Measurements from ENCODE around the gene TBC1D25.

Gene TBC1D25, protein sequence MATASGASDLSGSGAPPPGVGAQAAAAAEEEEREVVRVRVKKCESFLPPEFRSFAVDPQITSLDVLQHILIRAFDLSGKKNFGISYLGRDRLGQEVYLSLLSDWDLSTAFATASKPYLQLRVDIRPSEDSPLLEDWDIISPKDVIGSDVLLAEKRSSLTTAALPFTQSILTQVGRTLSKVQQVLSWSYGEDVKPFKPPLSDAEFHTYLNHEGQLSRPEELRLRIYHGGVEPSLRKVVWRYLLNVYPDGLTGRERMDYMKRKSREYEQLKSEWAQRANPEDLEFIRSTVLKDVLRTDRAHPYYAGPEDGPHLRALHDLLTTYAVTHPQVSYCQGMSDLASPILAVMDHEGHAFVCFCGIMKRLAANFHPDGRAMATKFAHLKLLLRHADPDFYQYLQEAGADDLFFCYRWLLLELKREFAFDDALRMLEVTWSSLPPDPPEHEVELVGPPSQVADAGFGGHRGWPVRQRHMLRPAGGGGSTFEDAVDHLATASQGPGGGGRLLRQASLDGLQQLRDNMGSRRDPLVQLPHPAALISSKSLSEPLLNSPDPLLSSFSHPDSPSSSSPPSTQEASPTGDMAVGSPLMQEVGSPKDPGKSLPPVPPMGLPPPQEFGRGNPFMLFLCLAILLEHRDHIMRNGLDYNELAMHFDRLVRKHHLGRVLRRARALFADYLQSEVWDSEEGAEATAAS

DNA sequence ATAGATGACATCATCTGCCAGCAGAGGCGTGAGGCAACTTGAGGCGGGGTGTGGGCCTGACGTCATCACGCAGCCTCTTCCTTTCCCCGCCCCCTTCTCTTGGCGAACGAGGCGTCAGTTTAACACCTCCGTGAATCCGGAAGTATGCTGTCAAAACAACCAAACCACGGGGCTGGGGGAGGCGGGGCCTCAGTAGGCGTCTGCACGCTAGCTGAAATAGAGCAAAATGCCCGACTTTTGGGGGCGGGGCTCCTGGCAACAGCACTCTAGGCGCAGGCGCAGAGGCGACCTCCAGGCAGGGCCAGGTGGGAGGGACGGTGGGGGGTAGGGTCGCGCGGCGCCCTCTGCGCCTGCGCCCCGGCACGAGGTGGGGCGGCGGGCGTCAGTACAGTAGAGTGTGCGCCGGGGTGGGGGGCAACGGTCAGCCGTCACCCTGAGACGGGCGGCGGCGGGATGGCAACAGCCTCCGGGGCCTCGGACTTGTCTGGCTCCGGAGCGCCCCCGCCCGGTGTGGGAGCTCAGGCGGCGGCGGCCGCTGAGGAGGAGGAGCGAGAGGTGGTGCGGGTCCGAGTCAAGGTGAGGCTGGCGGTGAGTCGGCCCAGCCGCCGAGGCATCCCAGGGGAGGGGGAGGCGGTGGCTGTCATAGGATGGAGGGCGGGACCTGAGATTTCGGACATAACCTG, at the start of gene TBC1D25:
Gene TBC1D25 (plus strand): TSS at position 370 of the 683 bp plus-strand sequence. CDS start 84 bp downstream, at position 454.
- peak; percentile 98 for DNase-seq

DNA sequence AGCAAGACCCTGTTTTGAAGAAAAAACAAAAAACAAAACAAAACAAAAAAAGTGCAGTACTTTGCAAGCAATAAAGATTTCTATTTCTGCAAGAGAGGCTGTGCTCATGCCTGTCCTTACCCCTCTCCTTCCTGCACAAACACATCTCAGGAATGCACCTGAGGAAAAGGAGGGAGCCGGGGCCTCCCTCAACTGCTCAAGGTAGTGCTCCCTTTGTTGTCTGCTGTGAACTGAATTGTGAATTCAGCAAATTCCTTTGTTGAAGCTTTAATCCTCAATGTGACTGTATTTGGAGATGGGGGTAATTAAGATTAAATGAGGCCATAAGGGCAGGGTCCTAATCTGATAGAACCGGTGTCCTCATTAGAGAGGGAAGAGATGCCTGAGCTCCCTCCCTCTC, 49.6 kb upstream of the TBC1D25 start:
- no peak for DNase-seq

DNA sequence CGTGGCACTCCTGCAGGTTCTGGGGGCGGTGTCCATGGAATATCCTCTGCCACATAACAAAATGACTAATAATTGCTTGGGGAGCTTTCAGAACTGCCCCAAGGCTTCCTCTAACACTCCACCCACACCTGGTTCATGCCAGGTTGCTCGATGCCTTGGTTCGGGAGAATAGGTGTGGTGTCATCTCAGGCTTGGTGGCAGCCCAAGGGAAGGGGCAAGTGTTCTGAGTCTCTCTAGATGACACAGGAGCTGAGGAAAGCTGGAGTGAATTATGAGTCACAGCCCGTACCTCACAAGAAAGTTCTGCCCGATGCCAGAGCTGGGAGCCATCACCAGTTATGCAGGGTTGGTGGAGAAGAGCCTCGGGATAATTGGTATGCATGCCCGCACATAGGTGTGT, 48.9 kb upstream of the TBC1D25 start:
- DNase-seq: no peak

DNA sequence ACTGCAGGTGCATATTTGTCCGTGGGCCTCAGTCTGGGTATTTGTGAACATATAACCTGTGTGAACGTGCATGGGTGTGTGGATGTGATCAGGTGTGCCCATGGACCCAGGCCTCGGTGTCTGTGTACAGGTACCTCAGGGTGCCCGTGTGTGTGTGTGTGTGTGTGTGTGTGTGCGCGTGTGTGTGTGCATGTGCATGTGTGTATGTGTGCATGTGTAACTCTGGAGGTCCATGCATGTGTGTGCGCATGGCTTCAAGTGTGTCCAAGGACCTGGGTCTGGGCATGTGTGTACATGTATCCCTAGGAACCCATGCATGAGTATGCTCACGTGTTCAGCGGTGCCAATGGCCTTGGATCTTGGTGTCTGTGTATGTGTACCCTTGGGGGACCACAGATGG, 47.7 kb upstream of the TBC1D25 start:
- DNase-seq: no peak

DNA sequence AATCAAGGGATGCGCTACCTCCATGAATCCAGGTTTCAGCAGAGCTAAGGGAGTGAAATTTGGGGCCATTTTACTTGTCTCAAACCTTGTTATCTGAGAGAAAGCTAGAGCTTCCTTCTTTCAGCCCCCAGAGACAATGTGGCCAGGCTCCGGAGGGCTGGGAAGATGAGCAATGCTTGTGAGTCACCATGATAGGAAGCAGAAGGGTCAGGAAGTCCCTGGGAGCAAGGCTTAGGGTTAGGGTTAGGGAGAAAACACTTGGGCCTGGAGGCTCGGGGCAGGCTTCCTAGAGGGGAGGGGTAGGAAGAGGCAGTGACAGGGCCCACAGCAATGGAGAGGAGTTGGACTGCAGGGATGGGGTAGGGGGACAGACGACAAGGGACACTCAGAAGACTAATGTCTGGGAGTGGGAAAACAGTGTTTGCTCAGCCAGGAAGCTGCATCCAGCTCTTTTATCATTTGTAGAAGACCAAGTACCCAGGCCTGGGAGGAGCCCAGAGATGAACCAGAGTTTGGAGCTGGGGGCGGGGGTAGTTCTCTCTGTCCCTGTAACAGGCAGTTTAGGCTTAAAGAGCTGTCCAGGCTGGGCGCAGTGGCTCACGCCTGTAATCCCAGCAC, 47.1 kb upstream of the TBC1D25 start:
- DNase-seq: peak; percentile 35

DNA sequence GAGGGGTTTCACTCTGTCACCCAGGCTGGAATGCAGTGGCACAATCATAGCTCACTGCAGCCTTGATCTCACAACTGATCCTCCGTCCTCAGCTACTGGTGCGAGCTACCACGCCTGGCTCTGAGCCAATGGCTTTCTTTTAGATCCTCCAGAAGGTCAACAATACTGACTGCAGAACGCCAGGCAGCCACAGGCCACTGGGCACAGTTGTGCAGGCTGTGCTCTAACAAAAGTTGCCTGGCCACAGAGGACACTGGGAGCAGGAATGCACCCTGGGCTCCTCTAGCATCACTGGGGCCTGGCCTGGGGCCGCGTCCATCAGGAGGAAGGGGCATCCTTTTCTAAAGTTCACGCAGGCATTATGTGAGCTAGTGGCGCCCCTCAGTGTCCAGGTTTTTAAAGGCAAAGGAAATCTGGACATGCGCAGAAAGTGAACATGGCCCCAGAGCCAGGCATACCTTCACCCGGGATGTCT, 45.6 kb upstream of the TBC1D25 start:
- DNase-seq: peak; percentile 35

DNA sequence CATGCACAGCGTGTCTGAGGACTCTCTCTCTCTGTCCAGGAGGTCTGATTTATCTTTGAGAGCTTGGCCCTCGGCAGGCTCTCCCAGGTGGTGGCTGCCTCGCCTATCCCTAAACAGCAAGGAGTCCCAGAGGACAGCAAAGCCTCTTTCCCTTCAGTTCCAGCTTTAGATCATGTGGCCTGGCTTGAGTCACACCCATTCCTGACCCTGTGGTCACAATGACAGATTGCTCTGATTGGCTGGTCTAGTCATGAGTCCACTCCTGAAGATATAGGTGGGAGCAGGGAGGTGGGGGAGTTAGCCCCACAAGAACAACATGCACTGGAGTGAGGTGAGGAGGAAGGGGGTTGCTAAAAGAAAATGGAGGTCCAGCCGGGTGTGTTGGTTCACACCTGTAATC, 42.9 kb upstream of the TBC1D25 start:
- DNase-seq: no peak

DNA sequence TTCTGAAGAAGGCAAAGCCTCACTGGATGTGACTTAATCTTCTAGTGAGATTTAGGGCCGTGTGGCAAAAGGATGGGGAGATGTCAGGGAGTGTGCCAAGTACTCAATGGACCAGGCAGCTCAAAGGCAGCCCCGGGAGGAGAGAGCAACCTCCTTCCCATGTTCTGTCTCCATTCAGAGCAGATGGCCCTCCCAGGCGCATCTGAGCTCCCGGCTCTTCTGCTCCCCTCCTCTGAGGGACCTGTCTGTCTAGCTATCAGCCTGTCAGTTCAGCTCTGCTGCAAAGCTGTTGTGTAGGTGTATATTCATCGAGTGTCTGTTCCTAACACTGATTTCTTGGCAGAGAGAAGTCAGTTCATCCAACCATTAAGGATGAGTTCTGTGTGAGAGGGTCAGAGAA, 41.6 kb upstream of the TBC1D25 start:
- DNase-seq: no peak

DNA sequence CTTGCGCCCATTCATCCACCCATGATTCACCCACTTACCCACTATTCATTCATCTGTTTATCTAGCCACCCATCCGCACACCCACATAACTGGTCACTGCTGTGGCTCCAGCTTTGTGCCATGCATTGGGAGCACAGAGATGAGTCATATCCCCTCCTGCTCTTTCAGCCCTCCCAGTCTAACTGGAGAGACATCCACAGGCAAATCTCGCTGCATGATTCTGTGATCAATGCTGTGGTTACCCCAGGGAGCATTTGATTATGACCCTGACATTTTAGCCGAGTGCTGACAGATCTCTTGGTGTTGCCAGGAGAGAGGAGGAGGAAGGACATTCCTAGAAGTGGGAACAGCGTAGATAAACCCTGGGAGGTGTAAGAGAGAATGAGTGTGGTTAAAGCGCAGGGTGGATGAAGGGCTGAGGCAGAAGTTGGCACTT, 41.1 kb upstream of the TBC1D25 start:
- no peak for DNase-seq

DNA sequence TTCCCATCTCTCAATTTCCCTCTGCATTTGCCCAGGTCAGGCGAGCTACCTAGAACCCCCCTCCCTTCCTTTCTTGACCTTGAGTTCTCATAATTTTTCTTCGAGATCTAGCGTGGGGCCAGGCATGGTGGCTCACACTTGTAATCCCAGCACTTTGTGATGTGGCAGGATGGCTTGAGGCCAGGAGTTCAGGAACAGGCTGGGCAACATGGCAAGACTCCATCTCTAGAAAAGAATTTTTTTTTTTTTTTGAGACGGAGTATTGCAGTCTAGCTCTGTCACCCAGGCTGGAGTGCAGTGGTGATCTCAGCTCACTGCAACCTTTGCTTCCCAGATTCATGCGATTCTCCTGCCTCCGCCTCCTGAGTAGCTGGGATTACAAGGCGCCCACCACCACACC, 35.3 kb upstream of the TBC1D25 start:
- DNase-seq: no peak

DNA sequence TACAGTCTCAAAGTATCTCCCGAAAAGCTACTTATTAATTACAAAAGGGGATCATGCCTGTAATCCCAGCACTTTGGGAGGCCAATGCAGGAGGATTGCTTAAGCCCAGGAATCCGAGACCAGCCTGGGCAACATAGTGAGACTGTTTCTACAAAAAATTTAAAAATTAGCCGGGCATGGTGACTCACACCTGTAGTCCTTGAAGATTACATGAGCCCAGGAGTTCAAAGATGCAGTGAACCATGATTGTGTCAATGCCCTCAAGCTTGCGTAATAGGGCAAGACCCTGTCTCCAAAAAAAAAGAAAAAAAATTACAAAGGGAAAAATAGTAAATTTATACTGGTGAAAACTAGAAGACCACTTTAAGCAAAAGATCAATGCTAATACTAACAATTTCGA, 34.0 kb upstream of the TBC1D25 start:
- no peak for DNase-seq

DNA sequence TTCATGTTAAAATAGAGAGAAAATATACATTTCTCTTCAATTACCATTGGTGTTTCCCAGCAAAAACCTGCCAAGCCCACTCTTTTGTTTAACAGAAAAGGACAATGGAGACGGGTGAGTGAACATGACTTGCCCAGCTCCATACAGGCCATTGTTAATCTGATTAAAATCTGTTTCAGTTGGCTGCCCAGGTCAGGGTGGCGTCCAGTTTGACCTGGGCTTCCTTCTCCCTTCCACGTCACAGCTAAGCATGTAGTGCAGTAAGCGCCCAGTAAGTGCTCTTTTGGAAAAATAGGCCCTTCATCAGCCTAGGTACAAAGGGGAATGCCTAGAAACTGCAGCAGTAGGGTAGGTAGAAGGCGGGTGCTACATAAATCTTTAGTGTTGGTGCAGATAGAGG, 32.3 kb upstream of the TBC1D25 start:
- no peak for DNase-seq

DNA sequence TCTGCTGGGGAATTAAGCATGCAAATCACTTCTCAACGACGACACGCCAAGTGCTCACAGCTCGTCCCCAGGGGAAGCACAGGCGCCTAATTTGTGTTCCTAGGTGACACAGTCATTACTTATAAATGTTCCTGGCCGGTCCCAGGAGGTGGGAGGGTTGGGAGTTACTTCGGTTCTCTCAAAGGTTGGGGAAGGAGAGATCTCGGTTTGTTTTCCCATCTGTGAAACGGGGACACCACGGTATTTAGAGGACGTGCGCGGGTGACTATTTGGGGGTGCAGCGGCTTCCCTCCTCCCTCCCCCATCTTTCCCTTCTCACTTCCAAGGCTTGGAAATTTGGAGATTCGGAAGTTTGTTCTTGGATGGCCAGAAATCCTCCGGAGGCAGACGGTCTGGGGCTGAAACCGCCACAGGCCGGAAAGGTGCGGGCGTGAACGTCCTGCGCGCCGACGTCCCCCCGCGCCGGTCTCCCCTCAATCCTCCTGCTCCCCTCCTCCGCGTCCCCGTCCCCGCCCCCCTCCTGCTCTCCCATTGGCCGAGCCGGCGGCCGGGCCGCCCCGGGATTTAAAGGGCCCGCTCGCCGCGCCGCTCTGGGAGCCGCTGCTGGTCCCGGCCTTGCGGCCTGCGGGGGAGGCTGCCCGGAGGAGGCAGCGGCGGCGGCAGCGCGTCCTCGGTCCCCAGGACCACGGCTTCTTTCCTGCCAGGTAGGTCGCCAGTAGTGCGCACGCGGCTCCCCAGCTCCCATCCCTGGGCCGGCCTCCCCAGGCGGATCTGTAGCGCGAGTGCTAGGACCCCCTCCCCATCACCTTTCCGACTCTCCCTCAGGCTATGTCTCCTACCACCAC, 30.9 kb upstream of the TBC1D25 start, which contains the start of gene PORCN:
Gene PORCN (plus strand): TSS at position 593 of the 845 bp plus-strand sequence. CDS start 829 bp downstream, outside the sequence.
- peak; percentile 73 for DNase-seq

DNA sequence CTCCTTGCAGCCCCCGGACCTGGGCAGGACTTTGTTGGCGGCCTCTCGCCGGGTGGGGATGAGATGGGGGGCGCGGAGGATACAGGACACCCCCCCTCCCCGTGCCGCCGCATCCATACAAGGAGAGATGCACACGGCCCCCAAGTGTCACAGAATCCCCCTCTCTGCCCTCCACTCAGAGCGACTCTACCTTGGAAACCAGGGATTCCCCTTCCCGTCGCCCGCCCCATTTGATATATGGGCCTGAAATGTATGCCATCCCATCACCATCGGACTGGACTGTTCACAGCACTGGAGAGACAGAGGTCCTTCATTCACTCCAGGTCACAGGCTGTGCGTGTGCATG, 30.3 kb upstream of the TBC1D25 start:
- DNase-seq: no peak

DNA sequence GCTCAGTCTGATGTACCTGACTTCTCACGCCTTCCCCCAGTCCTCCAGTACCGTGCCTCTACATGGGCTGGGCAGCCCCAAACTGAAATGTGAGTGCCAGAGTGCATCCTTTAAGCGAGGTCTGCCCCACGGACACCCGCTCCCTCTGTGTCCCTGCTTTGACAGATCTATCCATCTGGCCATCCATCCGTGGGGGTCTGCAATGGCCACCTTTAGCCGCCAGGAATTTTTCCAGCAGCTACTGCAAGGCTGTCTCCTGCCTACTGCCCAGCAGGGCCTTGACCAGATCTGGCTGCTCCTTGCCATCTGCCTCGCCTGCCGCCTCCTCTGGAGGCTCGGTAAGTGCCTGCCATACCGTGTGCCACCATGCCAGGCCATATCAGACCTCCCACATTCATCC, 29.9 kb upstream of the TBC1D25 start:
- DNase-seq: no peak

DNA sequence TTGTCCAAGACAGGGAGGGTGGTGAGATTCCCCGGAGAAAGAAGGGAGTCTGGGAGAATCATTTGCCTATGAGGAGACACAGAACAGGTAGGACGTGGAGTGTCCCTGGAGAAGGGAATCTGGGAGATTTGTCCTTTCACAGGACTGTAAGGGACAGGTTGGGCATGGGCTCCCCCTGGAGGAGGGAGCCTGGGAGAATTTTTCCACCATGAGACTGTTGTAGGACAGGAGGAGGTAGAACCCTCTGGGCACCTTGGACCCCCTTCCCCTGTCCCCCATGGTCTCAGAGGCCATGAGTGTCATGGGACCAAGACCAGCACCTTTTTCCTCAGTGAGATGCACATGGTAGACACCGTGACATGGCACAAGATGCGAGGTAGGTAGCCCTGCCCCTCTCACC, 28.0 kb upstream of the TBC1D25 start:
- DNase-seq: peak; percentile 15

DNA sequence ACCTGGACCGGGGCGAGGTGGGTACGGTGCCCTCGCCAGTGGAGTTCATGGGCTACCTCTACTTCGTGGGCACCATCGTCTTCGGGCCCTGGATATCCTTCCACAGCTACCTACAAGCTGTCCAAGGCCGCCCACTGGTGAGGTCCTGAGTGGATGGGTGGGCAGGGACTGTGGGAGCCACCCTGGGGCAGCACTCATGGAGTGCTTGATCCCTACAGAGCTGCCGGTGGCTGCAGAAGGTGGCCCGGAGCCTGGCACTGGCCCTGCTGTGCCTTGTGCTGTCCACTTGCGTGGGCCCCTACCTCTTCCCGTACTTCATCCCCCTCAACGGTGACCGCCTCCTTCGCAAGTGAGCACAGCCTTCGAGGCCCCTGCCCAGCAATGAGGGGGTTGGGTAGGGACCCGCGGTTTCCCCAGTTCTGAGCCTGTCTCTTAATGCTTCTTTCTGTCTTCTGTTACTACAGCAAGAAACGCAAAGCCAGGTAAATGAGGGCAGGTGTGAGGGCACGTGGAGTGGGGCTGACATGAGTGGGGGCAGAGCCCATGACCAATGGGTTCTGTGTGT, 27.1 kb upstream of the TBC1D25 start:
- DNase-seq: no peak

DNA sequence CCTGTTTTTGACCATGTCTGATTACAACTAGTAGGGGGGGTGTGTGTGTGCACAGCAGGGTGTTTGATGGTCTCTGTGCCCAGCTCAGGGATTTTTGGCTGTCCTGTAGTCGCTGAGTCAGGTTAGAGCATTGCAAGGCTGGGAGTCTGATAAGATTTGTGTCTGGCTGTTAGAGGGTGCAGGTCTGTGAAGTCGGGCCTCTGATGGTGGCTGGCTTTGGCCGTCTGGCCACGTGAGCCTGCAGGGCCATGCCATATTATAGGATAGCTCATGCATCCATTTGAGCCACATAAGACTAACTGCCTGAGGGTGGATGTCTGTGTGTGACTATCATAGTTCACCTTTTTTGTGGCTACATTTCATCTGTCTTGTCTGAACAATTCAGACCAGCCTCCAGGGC, 25.8 kb upstream of the TBC1D25 start:
- DNase-seq: no peak

DNA sequence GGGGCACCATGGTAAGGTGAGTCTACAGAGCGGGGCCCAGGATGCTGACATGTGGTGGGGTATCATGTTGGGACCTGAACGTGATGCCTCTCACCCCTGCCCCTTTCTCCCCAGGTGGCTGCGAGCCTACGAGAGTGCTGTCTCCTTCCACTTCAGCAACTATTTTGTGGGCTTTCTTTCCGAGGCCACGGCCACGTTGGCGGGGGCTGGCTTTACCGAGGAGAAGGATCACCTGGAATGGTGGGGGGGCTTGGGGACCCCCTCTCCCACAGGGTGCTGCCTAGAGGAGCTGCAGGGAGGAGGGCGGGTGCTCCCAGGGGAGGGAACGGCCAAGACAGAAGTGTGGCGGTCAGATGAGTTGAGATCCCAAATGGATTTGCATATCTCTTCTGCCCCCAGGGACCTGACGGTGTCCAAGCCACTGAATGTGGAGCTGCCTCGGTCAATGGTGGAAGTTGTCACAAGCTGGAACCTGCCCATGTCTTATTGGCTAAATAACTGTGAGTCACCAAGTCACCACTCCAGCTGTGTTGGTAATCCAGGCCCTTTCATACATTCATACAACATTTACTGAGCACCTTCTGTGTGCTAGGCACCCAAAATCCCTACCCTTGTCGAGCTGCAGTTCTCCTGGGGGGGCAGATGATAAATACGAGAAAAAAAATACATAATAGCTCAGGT, 25.2 kb upstream of the TBC1D25 start:
- no peak for DNase-seq

DNA sequence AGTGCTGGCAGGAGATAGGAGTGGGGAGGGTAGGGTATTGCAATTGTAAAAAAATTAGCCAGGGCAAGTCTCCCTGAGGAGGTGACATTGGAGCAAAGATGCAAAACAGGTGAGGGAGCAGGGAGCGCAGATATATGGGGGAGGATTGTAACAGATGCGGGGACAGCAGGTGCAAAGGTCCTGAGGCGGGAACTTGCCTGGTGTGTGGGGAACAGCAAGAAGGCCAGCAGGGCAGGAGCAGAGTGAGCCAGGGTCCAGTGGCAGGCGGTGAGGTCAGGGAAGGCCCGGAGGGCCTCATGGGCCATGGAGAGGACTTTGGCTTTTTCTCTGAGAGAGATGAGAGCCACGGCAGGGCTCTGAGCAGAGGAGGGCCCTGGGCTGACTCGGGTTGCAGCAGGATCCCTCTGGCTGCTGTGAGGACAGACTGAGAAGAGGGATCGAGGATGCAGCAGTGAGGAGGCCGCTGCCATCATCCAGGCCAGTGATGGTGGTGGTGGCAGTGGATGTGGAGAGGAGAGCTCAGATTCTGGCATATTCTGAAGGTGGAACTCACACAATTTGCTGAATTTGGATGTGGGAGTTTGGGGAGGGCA, 24.6 kb upstream of the TBC1D25 start:
- no peak for DNase-seq

DNA sequence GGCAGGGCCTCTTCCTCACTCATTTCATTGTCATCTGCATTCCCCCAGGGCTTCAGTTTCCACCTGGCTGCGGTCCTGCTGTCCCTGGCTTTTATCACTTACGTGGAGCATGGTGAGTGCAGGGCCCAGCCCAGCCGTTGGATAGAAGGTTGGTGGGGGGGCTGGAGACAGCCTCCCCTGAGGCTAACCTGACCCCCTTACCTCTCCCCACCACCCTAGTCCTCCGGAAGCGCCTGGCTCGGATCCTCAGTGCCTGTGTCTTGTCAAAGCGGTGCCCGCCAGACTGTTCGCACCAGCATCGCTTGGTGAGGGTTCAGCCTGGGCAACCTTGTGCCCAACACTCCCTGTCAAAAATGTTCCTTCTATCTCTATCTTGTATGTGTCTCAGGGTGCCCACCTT, 23.7 kb upstream of the TBC1D25 start:
- no peak for DNase-seq
